Stimulated activated CD4-positive, alpha-beta T cell treated with anti-CD3 and anti-CD28 coated beads, Interleukin-15, amount 100 ng/mL, for 48 hours (primary cell): ENCODE measurements around the gene CST5.
"Not testable (repeated sequence)": the region's sequence is repeated elsewhere in the genome, so short reads cannot be mapped to it uniquely, and the experiment has no call there.

Source experiments
- DNase-seq, 2 donors: peaks; one replicate each; pipeline ENCODE4 v3.0.0-alpha.2; 2020; ENCODE audit warnings: low read depth in 2 of 2

The CST5 gene

DNA sequence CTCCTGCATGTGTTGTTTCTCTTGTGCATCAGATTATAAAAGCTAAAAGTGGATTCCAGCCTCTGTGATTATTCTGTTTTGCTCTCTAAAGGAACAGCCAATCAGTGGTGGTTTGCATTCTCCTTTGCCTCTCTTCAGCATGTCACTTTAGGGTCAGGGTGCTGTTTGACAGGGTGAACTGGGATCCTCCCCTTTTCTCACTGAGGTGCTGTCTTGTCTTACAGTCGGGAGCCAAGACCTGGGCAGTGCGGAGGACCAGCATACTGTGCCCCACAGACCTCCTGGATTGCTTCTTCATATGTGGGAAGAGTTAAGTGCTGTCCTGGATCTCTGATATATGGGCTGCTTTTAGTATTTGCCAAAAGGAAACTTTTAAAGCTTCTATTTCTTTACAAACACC, 37.9 kb downstream of the CST5 start:
- no peak for DNase-seq

- DNase-seq, result no peak
These were observed 43.8 kb downstream of the CST5 start for GRCh38 chr20:23835716-23836115.

DNA sequence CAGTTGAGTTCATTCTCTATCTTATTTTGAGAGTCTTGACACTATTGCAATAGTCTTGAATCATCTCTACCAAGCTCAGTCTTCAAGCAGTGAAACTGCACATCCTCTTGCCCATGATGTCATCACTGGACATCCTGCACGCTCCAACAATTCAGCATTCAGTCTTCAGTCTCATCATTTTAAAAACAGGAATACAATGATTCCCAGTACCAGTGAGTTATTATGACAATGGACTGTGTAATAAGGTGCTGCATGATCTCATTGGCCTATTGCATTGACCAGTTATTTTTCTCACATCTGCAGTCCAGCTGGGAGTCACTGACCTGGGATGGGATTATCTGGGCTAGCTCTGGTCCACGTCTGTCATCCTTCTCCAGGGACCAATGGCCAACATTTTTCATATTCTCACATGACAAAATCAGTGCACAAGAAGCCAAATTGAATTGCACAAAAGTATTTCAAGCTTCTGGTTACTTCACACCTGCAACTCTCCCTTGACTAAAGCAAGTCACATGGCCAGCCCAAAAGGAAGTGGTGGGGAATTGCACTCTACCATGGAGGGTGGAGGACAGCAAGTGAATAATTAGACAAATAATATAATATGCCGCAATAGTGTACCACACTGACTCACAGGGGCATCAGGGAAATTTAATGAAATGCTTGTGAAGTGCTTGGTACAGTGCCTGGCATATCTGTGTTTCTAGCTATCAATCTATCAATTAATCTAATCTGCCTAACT, 46.6 kb downstream of the CST5 start:
- DNase-seq, result no peak

GRCh38 chr20:23831961-23832360, 47.6 kb downstream of the CST5 start:
- not testable (repeated sequence) for DNase-seq

GRCh38 chr20:23826541-23827021, 53.0 kb downstream of the CST5 start, which contains the start of gene CST2:
Gene CST2, minus strand, starts transcription at chr20:23826729. Its CDS starts 69 bp downstream, at chr20:23826660.
- DNase-seq, result no peak
